MG63 (cell line): Measurements from ENCODE around the gene FSTL5. TPM values are rescaled to one million over a fixed set of nuclear protein-coding genes. Genes with fewer than 3 reads are reported as not detected.
A peak's percentile ranks its signal among the peaks of the same experiment; 100 is the strongest.

Source experiments
- DNase-seq: peaks from one replicate; pipeline ENCODE4 v3.0.0-alpha.2; 2020
- H3K27me3 ChIP-seq: fragments of 250-450 bp; sonication (Bioruptor Pico); 2 replicates; pipeline ENCODE4 v1.5.1; 2020; ENCODE audit warnings: mild to moderate bottlenecking, moderate library complexity
- H3K36me3 ChIP-seq: fragments of 250-450 bp; sonication (Bioruptor Pico); 2 replicates; pipeline ENCODE4 v1.5.1; 2020; ENCODE audit warnings: mild to moderate bottlenecking, moderate library complexity
- H3K4me3 ChIP-seq: fragments of 250-450 bp; sonication (Bioruptor Pico); 2 replicates; pipeline ENCODE4 v1.5.1; 2020; ENCODE audit warnings: mild to moderate bottlenecking, moderate library complexity
- H3K9me3 ChIP-seq: fragments of 250-450 bp; sonication (Bioruptor Pico); 2 replicates; pipeline ENCODE4 v1.5.1; 2020; ENCODE audit warnings: mild to moderate bottlenecking, moderate library complexity
- total RNA-seq: library from RNA; depleted of rRNA; stranded (reverse); fragments of >200 nt; shearing (Covaris generic); gene quantifications from 2 replicates; pipeline ENCODE4 v1.2.3, GENCODE V29; 2014; ENCODE audit warnings: low replicate concordance

Gene FSTL5
- total RNA-seq, 1 experiment from 2014 or later: not detected

GRCh38 chr4:161642708-161643107 lies 521.1 kb downstream of the FSTL5 start:
- Histone ChIP-seq H3K27me3 (no peaks in the 10 kb centered on the region), H3K4me3 (no peak overlapping the region), H3K36me3 (no peaks in the 10 kb centered on the region), H3K9me3 (no peaks in the 10 kb centered on the region)
- DNase-seq: no peak

- Histone ChIP-seq H3K9me3 (no peaks in the 10 kb centered on the region), H3K27me3 (no peaks in the 10 kb centered on the region), H3K4me3 (no peak overlapping the region), H3K36me3 (no peaks in the 10 kb centered on the region)
- DNase-seq: peak; percentile 5
Measured at GRCh38 chr4:161629694-161630441, 533.9 kb downstream of the FSTL5 start.

- DNase-seq: no peak
- H3K36me3 ChIP-seq: no peaks in the 10 kb centered on the region
- H3K9me3 ChIP-seq: no peaks in the 10 kb centered on the region
- H3K4me3 ChIP-seq: no peak overlapping the region
- H3K27me3 ChIP-seq: no peaks in the 10 kb centered on the region
Measured at GRCh38 chr4:161604516-161605300, 559.1 kb downstream of the FSTL5 start.

GRCh38 chr4:161601011-161601410 lies 562.8 kb downstream of the FSTL5 start:
- no peaks in the 10 kb centered on the region for H3K27me3 ChIP-seq
- no peaks in the 10 kb centered on the region for H3K36me3 ChIP-seq

GRCh38 chr4:161595230-161595771 lies 568.5 kb downstream of the FSTL5 start:
- H3K27me3 ChIP-seq: no peaks in the 10 kb centered on the region
- DNase-seq: no peak
- H3K9me3 ChIP-seq: no peaks in the 10 kb centered on the region; the same call in 1 of the 2 replicates
- no peaks in the 10 kb centered on the region for H3K36me3 ChIP-seq
- H3K4me3 ChIP-seq: no peak overlapping the region

More at GRCh38 chr4:161601011-161601410, 562.8 kb downstream of the FSTL5 start:
- Histone ChIP-seq H3K4me3 (no peak overlapping the region), H3K9me3 (no peaks in the 10 kb centered on the region)
- DNase-seq: no peak

GRCh38 chr4:161585011-161585410 lies 578.8 kb downstream of the FSTL5 start:
- H3K4me3 ChIP-seq: no peak overlapping the region
- H3K27me3 ChIP-seq: no peaks in the 10 kb centered on the region
- no peaks in the 10 kb centered on the region for H3K9me3 ChIP-seq
- DNase-seq: no peak
- no peaks in the 10 kb centered on the region for H3K36me3 ChIP-seq

GRCh38 chr4:161583549-161583948 lies 580.3 kb downstream of the FSTL5 start:
- H3K4me3 ChIP-seq: no peak overlapping the region
- H3K27me3 ChIP-seq: no peaks in the 10 kb centered on the region
- no peaks in the 10 kb centered on the region for H3K36me3 ChIP-seq
- no peak for DNase-seq
- H3K9me3 ChIP-seq: no peaks in the 10 kb centered on the region

- H3K4me3 ChIP-seq: no peak overlapping the region
- peak; percentile 0 for DNase-seq
- H3K27me3 ChIP-seq: no peaks in the 10 kb centered on the region
- no peaks in the 10 kb centered on the region for H3K9me3 ChIP-seq
- H3K36me3 ChIP-seq: no peaks in the 10 kb centered on the region
Measured at GRCh38 chr4:161581262-161582230, 582.3 kb downstream of the FSTL5 start.

GRCh38 chr4:161577579-161578301 lies 586.1 kb downstream of the FSTL5 start:
- DNase-seq: no peak
- H3K4me3 ChIP-seq: no peak overlapping the region
- H3K36me3 ChIP-seq: no peaks in the 10 kb centered on the region
- no peaks in the 10 kb centered on the region for H3K27me3 ChIP-seq
- no peaks in the 10 kb centered on the region for H3K9me3 ChIP-seq

- Histone ChIP-seq H3K4me3 (no peak overlapping the region), H3K27me3 (no peaks in the 10 kb centered on the region), H3K36me3 (no peaks in the 10 kb centered on the region), H3K9me3 (no peaks in the 10 kb centered on the region)
- no peak for DNase-seq
Measured at GRCh38 chr4:161573836-161574235, 590.0 kb downstream of the FSTL5 start.

- no peaks in the 10 kb centered on the region for H3K9me3 ChIP-seq
- no peaks in the 10 kb centered on the region for H3K27me3 ChIP-seq
- no peak overlapping the region for H3K4me3 ChIP-seq
- H3K36me3 ChIP-seq: no peaks in the 10 kb centered on the region
- DNase-seq: no peak
Measured at GRCh38 chr4:161564230-161564834, 599.5 kb downstream of the FSTL5 start.

GRCh38 chr4:161555689-161556660 lies 607.8 kb downstream of the FSTL5 start:
- H3K4me3 ChIP-seq: no peak overlapping the region
- no peaks in the 10 kb centered on the region for H3K9me3 ChIP-seq
- no peaks in the 10 kb centered on the region for H3K36me3 ChIP-seq
- H3K27me3 ChIP-seq: no peaks in the 10 kb centered on the region
- peak; percentile 30 for DNase-seq

GRCh38 chr4:161554372-161554990 lies 609.3 kb downstream of the FSTL5 start:
- H3K4me3 ChIP-seq: no peak overlapping the region
- H3K27me3 ChIP-seq: no peaks in the 10 kb centered on the region
- no peaks in the 10 kb centered on the region for H3K9me3 ChIP-seq
- no peaks in the 10 kb centered on the region for H3K36me3 ChIP-seq
- DNase-seq: peak; percentile 34

- peaks cover 2% of the 10 kb centered on the region; the same call in 1 of the 2 replicates for H3K9me3 ChIP-seq
- no peaks in the 10 kb centered on the region for H3K27me3 ChIP-seq
- no peak overlapping the region for H3K4me3 ChIP-seq
- peak; percentile 26 for DNase-seq
- no peaks in the 10 kb centered on the region for H3K36me3 ChIP-seq
Measured at GRCh38 chr4:161546902-161547301, 616.9 kb downstream of the FSTL5 start.
